BLaER1 (cell line): ENCODE data around the gene SUSD3.

Experiments used
- H3K27ac ChIP-seq: shearing (Covaris generic); formaldehyde crosslinking; 2 replicates; pipeline ENCODE4 v1.8.1; 2022
- H3K27me3 ChIP-seq: shearing (Covaris generic); formaldehyde crosslinking; 2 replicates; pipeline ENCODE4 v1.8.1; 2022
- H3K36me3 ChIP-seq: shearing (Covaris generic); formaldehyde crosslinking; 2 replicates; pipeline ENCODE4 v1.8.1; 2022
- H3K4me1 ChIP-seq: shearing (Covaris generic); formaldehyde crosslinking; 2 replicates; pipeline ENCODE4 v1.8.1; 2022
- H3K4me2 ChIP-seq: shearing (Covaris generic); formaldehyde crosslinking; 2 replicates; pipeline ENCODE4 v1.8.1; 2022
- H3K4me3 ChIP-seq: shearing (Covaris generic); formaldehyde crosslinking; 2 replicates; pipeline ENCODE4 v1.8.1; 2022
- H3K9ac ChIP-seq: shearing (Covaris generic); formaldehyde crosslinking; 2 replicates; pipeline ENCODE4 v1.8.1; 2022
- H3K9me3 ChIP-seq: shearing (Covaris generic); formaldehyde crosslinking; 2 replicates; pipeline ENCODE4 v1.8.1; 2022
- H4K20me1 ChIP-seq: shearing (Covaris generic); formaldehyde crosslinking; 2 replicates; pipeline ENCODE4 v1.8.1; 2022
- Cebpa-rat ChIP-seq: shearing (Covaris generic); IDR thresholded peaks from 2 replicates; pipeline ENCODE4 v1.8.1; 2022

SUSD3 gene

DNA sequence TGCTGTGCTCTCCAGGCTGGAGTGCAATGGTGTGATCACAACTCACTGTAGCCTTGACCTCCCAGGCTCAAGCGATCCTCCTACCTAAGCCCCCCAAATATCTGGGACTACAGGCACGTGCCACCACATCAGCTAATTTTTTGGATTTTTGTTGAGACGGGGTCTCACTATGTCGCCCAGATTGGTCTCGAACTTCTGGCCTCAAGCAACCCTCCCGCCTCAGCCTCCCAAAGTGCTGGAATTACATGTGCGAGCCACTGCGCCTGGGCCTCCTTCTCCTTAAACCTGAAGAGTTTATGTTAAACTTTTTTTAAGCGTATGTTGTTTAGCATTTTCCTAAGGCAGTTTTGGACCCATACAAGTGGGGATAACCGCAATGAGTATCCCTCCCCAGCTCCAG is 30.8 kb upstream of the SUSD3 start:
- peaks cover 98% of the 10 kb centered on the region for H3K4me1 ChIP-seq
- H3K4me2 ChIP-seq: peak overlapping the region; percentile 89
- H4K20me1 ChIP-seq: peaks cover 8% of the 10 kb centered on the region; the same call in 1 of the 2 replicates
- H3K36me3 ChIP-seq: peaks cover 69% of the 10 kb centered on the region
- no peak for TF ChIP-seq Cebpa-rat
- no peaks in the 10 kb centered on the region for H3K9me3 ChIP-seq
- no peak overlapping the region for H3K4me3 ChIP-seq
- H3K9ac ChIP-seq: peak overlapping the region; percentile 40
- H3K27ac ChIP-seq: peak overlapping the region; percentile 52
- no peaks in the 10 kb centered on the region for H3K27me3 ChIP-seq

DNA sequence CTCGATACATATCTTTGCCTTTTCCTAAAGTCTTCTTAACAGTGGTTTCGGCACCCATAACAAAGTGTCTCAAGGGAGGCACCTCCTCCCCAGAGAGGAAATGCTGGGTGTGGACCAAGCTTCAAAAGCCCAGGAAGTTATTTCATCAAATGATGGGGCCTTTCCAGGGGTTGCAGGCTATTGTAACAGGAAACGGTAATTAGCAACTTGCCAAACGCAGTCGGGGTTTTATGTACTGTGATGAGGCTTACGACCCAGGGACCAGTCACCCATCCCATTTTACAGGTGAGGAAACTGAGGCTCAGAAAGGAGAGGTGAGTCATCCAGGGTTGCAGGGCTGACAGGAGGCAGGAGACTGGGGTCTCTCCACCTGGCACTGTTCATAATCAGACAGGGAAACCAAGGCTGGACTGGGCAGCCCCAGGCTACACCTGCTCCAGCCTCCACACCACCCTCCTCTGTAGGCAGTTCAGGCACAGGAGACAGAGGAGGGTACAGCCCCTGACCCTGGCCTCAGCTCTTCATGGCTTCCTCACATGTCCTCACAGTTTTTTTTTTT is 30.0 kb upstream of the SUSD3 start:
- Histone ChIP-seq H3K27ac (peak overlapping the region; percentile 52), H3K36me3 (peaks cover 62% of the 10 kb centered on the region), H3K4me2 (peak overlapping the region; percentile 89), H3K4me3 (0 out of 2 replicates have a peak overlapping the region, but pooled peaks have one; percentile 4), H3K9ac (peak overlapping the region; percentile 54; the same call in 1 of the 2 replicates), H3K4me1 (peaks cover 98% of the 10 kb centered on the region), H3K9me3 (no peaks in the 10 kb centered on the region), H3K27me3 (no peaks in the 10 kb centered on the region), H4K20me1 (peaks cover under 1% of the 10 kb centered on the region; the same call in 1 of the 2 replicates)
- no peak for TF ChIP-seq Cebpa-rat

DNA sequence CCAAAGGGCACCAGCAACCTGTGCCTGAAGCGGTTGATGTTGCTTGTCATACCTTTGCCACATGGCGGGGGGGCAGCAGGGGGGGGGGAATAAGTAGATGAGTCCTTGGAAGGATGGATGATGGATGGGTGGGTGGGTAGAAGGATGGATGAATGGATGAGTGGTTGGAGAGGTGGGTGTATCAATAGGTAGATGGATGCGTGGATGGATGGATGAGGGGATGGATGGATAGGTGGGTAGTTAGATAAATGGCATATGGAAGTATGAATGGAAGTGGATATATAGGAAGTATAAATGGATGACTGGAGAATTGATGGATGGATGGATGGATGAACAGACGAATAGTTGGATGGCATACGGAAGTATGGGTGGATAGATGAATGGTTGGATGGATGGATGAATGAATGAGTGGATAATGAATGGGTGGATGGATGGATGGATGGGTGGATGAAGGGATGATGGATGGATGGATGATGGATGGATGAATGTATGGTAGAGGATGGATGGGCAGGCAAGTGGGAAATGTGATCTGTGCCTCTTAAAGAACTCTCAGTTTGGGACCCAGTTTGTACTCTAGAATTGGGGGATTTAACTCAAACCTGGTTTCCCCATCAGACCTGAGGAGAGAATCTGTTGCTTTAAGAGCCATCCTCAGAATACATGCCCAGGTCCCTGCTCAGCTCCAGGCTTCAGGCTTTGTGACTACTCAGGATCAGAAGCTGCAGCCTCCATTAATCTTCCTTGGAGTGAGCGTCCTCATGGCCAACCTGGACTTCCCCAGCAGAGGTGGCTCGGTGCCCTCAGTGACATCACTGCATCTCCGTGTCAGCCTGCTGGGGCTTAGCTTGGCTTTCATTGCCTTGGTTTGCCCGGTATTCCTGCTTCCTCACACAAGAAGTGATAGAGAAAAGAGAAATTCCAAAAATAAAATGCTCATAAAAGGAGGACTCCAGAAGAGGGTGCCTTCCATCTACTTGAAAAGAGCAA is 27.6 kb upstream of the SUSD3 start:
- H3K9ac ChIP-seq: no peak overlapping the region
- no peak overlapping the region for H3K4me3 ChIP-seq
- peaks cover 98% of the 10 kb centered on the region for H3K4me1 ChIP-seq
- no peaks in the 10 kb centered on the region for H3K27me3 ChIP-seq
- H4K20me1 ChIP-seq: no peaks in the 10 kb centered on the region
- H3K4me2 ChIP-seq: peak overlapping the region; percentile 92
- no peak for TF ChIP-seq Cebpa-rat
- H3K27ac ChIP-seq: peak overlapping the region; percentile 85; the same call in 1 of the 2 replicates
- H3K9me3 ChIP-seq: no peaks in the 10 kb centered on the region
- peaks cover 56% of the 10 kb centered on the region for H3K36me3 ChIP-seq

DNA sequence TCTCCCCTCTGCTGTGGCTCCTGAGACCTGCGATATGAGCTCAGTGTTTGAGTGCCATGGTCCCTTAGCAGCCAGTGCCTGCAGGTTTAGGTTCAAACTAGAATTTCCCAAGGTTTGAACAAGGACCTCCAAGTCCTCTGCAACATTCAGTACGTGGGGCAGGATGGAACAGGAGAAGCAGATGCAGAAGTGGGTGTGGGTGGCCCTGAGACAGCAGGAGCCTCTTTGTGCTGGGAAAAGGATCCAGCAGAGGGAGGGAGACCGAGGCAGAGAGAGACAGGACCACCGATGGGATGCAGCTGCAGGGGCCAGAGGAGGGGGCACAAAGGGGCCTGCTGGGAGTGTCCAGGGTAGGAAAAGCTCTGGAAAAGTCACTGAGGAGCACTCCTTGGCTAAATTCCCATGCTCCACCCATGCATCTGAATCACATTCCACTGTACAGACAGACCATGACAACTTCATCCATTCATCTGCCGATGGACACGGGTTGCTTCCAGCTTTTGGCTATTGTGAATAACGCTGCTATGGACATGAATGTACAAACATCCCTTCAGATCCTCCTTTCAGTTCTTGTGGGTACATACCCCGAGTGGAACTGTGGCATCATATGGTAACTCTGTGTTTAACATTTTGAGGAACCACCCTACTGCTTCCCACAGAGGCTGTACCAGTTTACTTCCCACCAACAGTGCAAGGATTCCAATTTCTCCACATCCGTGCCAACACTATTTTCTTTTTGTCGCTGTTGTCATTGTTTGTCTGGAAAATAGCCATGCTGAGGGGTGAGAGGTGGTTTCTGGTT is 26.7 kb upstream of the SUSD3 start:
- H3K4me1 ChIP-seq: peaks cover 99% of the 10 kb centered on the region
- H3K27me3 ChIP-seq: no peaks in the 10 kb centered on the region
- no peaks in the 10 kb centered on the region for H4K20me1 ChIP-seq
- no peak for TF ChIP-seq Cebpa-rat
- H3K4me2 ChIP-seq: peak overlapping the region; percentile 92
- H3K27ac ChIP-seq: peak overlapping the region; percentile 85
- peaks cover 48% of the 10 kb centered on the region for H3K36me3 ChIP-seq
- peak overlapping the region; percentile 71 for H3K9ac ChIP-seq
- H3K4me3 ChIP-seq: no peak overlapping the region
- H3K9me3 ChIP-seq: no peaks in the 10 kb centered on the region

DNA sequence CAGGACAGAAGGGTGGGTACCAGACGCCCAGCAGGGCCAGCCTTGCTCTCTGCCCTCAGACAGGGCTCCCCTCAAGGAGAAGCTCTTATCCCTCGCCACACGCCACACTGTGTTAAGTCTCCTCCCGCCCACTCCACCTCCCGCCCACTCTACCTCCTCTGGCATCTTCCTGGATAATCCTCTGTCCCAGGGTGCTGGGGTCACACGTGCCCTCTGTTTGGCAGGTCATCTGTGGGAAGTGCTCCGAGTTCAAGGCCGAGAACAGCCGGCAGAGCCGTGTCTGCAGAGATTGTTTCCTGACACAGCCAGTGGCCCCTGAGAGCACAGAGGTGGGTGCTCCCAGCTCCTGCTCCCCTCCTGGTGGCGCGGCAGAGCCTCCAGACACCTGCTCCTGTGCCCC is 26.0 kb upstream of the SUSD3 start:
- no peaks in the 10 kb centered on the region for H3K9me3 ChIP-seq
- H4K20me1 ChIP-seq: no peaks in the 10 kb centered on the region
- TF ChIP-seq Cebpa-rat: no peak
- H3K27ac ChIP-seq: peak overlapping the region; percentile 85
- peak overlapping the region; percentile 92 for H3K4me2 ChIP-seq
- H3K27me3 ChIP-seq: no peaks in the 10 kb centered on the region
- peaks cover 44% of the 10 kb centered on the region for H3K36me3 ChIP-seq
- H3K9ac ChIP-seq: peak overlapping the region; percentile 71
- peak overlapping the region; percentile 53 for H3K4me3 ChIP-seq
- H3K4me1 ChIP-seq: peaks cover 99% of the 10 kb centered on the region

DNA sequence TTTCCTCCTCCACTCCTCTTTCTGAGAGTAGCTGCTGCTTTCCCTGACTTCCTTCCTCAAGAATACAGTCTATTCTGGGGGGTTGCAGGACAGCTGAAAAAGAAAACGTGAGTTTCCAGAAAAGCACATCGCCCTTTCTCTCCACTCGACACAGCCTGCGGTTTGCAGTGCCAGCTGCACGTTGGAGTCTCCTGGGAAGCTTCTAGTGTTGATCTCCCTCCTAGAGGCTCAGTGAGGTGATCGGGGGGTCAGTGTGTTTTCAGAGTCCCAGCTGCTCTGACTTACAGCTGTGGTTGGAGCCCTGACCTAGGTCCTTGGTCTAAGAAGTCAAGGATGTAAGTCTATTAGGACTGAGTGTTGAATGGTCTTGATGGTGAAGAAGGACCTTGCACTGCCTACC is 25.0 kb upstream of the SUSD3 start:
- H3K4me2 ChIP-seq: peak overlapping the region; percentile 92
- no peak for TF ChIP-seq Cebpa-rat
- no peaks in the 10 kb centered on the region for H4K20me1 ChIP-seq

DNA sequence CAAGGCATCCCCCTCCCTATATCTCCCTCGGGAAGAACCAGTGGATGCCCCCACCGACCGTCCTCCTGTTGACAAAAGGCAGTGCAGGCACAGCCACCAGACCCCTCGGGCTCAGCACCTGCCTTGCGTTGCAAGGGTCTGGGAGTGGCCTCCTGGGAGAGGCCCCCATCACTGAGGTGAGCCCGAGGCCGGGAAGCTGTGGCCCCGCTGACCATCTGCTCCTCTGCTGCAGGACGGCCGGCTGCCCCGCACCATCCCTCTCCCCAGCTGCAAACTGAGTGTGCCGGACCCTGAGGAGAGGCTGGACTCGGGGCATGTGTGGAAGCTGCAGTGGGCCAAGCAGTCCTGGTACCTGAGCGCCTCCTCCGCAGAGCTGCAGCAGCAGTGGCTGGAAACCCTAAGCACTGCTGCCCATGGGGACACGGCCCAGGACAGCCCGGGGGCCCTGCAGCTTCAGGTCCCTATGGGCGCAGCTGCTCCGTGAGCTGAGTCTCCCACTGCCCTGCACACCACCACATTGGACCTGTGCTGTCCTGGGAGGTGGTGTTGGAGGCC is 23.3 kb upstream of the SUSD3 start:
- Histone ChIP-seq H3K27ac (peak overlapping the region; percentile 85), H3K36me3 (peaks cover 34% of the 10 kb centered on the region), H3K27me3 (no peaks in the 10 kb centered on the region), H3K4me3 (no peak overlapping the region), H3K4me1 (peaks cover 99% of the 10 kb centered on the region), H4K20me1 (no peaks in the 10 kb centered on the region), H3K4me2 (peak overlapping the region; percentile 92), H3K9me3 (no peaks in the 10 kb centered on the region), H3K9ac (peak overlapping the region; percentile 24; the same call in 1 of the 2 replicates)
- TF ChIP-seq Cebpa-rat: no peak

More for the DNA sequence above, 25.0 kb upstream of the SUSD3 start:
- Histone ChIP-seq H3K9me3 (no peaks in the 10 kb centered on the region), H3K27ac (peak overlapping the region; percentile 85), H3K4me1 (peaks cover 99% of the 10 kb centered on the region), H3K4me3 (peak overlapping the region; percentile 53), H3K27me3 (no peaks in the 10 kb centered on the region), H3K9ac (peak overlapping the region; percentile 71; the same call in 1 of the 2 replicates), H3K36me3 (peaks cover 44% of the 10 kb centered on the region)

DNA sequence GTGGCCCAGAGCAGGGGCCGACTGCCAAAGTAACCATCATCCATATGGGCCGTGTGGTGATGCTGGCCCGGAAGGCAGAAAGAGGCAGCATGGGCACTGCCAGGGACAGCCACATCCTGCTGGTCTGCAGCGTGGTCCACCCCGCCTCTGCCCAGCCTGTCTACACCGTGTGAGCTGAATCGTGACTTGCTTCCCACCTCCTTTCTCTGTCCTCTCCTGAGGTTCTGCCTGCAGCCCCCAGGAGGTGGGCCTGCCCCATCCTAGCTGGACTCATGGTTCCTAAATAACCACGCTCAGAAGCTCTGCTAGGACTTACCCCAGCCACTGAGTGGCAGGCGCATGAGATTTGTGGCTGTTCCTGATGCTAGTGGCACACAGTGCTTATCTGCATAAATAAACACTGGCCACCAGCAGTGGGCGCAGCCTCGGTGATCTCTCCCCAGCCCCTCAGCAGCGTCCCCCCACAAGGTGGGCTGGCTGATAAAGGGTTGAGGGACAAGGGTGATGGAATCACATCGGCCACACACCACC is 22.6 kb upstream of the SUSD3 start:
- peaks cover 100% of the 10 kb centered on the region for H3K4me1 ChIP-seq
- TF ChIP-seq Cebpa-rat: no peak
- peak overlapping the region; percentile 92 for H3K4me2 ChIP-seq

More for the DNA sequence above, 22.6 kb upstream of the SUSD3 start:
- Histone ChIP-seq H3K9ac (0 out of 2 replicates have a peak overlapping the region, but pooled peaks have one; percentile 24), H3K4me3 (no peak overlapping the region), H4K20me1 (no peaks in the 10 kb centered on the region), H3K27ac (peak overlapping the region; percentile 85), H3K9me3 (no peaks in the 10 kb centered on the region), H3K27me3 (no peaks in the 10 kb centered on the region), H3K36me3 (peaks cover 29% of the 10 kb centered on the region)
